Measurements from ENCODE around the gene SEPTIN2.
"Not testable (repeated sequence)": the region's sequence is repeated elsewhere in the genome, so short reads cannot be mapped to it uniquely, and the experiment has no call there.

The SEPTIN2 gene

DNA sequence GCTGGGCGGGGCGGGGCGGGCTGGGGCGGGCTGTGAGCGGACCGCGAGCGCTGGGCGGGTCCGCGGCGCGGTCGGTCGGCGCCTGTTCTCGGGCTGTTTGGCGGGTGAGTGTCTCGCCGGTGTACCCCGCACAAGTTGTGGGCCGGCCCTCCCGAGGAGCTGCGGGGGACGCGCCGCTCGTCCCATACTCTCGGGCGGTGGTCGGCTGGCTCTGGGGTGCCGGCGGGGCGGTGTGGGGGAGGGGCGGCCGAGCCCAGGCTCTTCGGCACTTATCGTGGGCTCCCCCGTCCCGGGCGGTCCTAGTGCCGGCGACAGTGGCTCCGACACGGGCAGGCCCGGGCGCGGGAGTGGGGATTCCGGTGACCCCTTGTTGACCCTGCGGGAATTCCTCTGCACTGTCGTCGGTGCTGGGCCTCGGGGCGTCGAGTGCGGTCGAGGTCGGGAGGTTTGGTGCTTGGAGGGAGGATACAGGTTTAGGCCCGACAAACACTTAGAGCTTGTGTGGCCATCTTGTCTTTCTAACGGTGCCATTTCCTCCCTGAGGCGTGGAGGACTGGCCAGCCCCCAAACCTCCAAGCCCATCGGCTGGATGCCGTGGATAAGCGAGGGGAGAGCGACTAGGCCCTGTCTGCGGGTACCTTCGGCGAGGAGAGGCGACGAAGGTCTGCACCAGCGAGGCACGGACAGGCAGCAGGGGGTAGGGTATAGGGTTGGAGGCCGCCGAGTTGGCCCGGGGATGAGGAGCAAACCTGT, at the start of gene SEPTIN2:
SEPTIN2 (plus strand) TSS at position 47 of the 753 bp plus-strand sequence. CDS start 8,308 bp downstream, outside the sequence.
- DNase-seq (ENCODE audit: low read depth, low spot score): peak; percentile 42

DNA sequence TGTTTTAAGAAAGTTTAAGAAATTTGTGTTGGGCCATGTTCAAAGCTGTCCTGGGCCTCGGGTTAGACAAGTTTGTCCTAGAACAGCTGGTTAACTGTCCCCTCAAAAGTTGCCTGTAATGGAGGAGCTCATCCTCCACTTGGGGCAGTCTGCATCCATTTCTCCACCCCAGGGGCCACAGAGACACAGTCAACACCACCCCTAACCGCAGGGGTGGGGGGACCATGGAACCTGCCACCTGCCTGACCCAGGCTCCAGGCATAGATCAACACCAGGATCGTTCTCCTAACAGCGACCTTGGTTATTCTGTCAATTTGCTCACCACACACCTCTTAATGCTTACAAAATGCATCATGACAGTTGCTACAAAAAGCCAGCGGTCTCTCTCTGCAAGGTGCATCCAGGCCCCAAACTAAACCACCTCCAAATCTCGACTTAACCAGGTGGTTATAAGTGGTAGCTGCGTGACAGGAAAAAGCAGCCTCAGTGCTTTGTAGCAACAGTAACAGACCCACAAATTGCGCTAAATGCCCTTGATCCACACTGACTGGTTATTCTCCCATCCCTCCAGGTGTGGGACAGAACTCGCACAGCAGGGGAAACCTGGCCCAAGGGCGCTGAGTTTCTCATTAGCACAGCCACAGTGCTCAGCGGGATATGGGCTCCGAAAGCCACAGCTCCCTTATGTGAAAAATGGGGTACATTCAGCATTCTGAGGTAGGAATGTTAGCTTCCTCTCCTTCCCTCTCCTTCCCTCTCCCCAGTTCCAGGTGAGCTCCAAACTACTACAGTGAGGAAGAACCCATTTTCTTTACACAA, 48.3 kb upstream of the SEPTIN2 start:
- no peak for DNase-seq (ENCODE audit: low read depth, low spot score)

DNA sequence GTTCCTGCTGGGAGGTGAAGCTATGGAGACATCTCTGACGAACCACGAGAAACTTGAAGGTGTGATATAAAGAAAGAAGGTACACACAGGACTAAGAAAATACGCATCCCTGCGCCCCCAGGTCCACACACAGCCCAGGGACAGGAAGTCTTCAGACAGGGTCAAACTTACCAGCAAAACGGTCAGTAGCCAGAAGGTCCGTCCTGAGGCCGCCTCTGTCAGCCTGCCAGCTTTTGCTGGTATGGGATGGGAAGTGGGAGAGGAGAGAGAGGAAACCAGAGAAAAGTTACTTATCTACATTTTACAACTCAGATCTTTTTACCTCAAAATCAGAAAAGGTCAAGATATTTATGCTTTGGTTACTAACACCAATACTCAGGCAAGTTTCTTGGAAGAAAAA, 47.4 kb upstream of the SEPTIN2 start:
- no peak for DNase-seq (ENCODE audit: low read depth, low spot score)

DNA sequence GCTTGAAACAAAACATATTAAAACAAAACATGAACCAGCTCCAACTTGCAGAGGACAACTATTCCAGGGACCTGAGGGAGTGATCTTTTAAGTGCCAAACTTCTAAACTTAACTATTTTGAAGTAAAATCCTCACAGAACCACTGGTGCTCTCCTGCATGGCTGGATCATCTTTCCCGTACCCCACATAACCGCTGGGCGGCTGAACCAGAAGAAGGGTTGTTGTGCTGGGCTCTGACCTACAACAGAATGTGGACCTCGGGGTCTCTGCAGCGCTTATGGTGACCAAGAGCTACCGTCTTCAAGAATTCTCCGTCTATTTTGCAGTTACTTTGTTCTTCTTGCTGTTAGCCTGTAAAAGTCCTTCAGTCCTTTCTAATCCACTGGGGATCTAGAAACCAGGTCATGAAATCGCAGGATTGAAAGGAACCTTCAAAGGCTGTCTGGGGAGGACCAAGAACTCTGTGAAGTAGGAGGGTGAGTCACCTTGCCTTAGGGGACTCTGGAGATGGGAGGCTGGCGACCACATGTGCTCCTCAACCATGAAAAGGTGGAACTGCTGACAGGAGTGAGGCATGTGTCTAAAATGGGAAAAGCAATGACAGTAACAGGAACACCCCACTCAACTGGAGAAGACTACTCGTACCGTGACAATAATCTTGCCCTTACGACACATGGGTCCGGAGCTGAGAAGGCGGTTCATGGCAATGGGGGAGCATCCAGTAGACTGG, 46.8 kb upstream of the SEPTIN2 start:
- DNase-seq (ENCODE audit: low read depth, low spot score): no peak

DNA sequence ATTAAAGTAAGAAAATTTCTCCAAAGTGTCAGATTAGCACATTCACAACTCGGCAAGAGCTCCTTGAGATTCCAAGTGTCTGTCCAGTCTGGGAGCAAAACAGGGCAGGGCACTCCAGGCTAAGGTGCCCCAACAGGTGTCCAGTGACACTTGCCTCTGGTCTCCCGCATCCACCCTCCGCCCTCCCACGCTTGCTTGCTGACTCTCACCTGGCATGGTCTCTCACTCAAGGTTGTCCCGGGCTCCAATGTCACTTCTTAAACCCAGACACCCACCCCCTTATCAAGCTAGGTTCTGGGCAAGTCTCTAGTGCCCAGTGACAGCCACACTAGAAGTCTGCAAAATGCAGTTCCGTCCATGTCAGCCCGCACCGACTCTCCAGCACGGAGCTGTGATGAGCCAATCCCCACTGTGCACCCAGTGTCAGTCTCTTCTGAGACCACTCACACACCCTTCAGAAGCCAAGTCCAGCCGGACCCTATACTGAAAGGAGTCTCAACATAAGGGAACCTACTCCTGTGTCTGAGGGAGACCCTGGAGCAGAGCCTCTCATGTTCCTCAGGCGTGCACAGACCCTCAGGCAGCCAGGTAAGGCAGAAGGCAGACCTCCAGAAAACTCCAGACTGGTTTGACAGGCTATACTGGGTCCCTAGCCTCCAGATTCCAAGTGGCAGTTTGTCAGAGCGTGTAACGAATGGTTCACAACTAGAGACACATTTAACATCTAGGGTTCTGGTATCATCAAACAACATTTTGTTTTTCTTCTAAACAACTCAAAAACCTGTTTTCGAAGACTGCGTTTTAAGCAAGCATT, 45.8 kb upstream of the SEPTIN2 start:
- DNase-seq (ENCODE audit: low read depth, low spot score): no peak

DNA sequence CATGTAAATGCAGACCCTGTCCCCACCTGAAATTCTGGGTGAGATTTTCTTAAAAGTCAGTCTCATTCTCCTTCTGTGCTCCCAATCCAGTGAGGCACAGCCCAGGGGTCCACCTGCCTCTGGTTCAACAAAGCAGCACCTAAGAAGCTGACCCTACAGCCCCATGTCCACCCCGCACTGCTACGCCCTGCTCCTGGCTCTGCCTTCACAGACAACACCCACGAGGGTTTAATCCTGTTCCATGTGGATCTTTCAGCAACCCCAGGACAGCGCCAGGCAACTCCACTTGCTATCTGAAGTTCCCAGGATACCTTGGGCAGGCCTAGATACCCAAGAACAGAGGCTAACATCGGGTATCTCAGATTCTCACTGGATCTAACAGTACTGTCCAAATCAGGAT, 45.2 kb upstream of the SEPTIN2 start:
- no peak for DNase-seq (ENCODE audit: low read depth, low spot score)

DNA sequence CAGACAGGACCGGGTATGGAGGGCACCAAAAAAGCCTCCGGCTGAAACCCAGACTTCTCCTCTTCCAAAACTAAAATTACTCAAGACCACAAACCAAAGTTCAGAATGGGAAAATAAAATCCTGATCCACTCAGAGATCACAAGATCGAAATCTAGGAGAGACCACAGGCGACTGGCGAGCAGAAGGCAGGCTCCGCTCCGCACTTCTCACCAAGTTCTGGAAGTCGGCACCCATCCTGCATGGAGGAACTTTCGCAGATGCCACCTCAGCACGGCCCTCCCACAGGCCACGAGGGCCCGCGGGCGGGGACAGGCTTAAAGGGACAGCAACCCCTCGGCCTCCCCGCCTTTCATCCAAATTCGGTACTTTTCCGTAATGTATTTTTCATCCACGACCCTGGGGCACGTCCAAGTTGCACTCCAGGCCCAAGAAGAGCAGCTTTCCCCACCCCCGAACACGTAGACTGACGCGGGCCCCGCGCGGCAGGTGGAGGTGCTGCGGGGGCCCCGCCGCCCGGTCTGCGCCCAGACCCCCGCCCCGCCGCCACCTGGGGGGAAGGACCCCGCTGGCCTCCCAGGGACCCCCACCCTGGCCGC, 43.9 kb upstream of the SEPTIN2 start:
- no peak for DNase-seq (ENCODE audit: low read depth, low spot score)

DNA sequence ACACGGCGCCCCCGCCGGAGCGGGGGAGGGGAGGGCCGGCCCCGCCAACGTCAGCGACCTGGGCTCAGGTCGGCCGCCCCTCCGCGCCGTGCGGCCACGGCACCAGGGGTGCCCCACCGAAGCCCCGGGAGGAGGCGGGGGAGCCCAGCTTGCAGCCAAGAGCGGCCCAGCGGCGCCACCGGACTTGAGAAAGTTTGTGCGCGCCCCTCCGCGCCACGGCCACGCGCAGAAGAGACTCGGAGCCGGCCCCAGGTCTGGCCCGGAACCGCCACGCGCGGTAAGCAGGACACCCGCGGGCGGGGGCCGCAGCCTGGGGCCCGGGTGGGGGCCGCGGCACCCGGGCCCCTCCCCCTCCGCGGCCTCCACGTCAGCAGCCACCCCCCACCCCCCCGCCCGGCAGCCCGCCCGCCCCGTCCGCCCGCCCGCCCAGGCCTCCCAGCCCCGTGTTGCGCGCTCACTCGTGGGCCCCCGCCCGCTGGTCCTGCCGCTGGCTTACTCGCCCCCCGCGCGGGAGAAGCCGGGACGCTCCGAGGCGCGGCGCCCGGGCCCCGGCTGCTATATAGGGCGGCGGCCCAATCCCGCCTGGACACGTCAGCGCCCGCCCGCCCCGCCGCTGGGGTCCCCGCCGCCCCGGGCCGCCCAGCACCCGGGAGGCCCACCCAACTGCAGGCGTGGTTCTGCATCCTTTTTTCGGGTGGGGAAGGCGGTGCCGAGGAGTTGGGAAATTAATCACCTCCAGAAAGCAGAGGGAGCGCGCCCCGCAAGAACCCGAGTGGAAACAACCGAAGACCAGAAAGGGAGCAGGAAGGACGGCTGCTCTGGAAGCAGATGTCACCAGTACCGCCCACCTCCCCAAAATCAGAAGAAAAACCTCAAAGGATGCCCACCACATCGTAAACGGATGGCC, 43.2 kb upstream of the SEPTIN2 start:
- peak; percentile 17 for DNase-seq (ENCODE audit: low read depth, low spot score)

DNA sequence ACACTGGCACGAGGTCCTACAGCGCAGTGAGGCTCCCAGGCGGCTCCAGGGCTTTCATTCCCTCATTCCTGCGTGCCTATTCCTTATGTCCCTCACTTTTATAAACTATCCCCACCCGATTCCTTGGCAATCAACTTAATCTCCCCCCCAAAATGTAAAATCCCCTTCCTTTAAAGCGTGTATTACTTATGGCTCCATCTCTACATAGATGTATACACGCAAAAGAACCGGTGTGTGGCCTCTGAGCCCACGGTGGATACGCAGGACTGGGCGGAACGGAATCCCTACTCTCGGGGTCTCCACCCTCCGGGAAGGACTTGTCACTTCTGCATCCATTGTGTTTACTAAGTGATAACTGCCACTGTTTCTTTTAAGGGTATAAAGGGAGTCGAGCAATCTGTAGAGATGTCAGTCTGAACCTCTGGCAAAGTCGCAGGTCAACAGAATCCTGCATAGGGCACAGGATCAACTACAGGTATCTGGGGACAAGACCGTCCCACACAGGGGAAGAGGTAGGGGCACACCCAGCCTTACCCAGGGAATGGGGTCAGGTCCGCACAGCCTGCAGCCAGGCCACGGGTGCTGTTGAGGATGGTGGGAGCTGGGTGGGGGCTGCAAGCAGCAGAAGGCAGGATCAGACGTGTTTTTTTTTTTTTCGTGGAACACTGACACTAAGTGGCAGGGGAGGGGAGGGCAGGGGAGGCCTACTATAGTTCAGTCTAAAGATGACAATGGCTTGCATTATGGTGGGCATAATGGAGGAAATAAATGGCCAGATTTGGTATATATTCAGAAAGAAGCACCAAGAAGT, 42.3 kb upstream of the SEPTIN2 start:
- DNase-seq (ENCODE audit: low read depth, low spot score): no peak

DNA sequence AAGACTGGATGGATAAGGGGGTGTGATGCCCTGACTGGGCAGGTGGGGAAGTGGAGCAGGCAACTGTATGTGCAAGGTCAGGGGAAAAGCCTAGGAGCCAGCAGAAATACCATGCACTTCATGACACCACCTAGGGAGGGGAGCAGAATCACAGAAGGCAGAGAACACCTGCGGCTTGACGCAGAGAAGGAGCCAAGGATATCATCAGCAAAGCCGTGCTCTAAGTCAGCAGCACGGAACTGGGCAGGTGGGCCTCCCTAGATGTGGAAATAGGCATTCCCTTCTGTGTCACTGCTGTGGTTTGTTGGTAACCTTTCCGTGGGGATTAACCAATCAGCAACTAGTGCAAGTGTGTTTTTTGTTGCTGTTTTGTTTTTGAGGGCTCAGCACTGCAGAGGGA, 41.6 kb upstream of the SEPTIN2 start:
- no peak for DNase-seq (ENCODE audit: low read depth, low spot score)

DNA sequence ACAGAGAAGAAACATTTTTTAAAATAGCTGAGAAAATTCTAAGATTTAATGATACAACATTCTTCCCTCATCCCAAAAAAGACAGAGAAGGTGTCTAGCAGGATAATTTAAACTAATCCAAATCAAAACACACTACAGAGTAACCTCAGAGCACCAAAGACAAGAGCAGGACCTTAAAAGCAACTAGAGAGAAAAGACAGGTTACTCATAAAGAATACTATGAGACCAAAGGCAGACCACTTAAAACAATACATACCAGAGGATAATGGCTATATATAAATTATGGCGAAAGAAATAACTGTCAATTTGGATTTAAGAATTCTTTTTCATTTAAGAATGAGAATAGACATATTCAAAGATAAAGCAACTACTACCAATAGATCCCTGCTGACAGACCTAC, 40.2 kb upstream of the SEPTIN2 start:
- no peak for DNase-seq (ENCODE audit: low read depth, low spot score)

DNA sequence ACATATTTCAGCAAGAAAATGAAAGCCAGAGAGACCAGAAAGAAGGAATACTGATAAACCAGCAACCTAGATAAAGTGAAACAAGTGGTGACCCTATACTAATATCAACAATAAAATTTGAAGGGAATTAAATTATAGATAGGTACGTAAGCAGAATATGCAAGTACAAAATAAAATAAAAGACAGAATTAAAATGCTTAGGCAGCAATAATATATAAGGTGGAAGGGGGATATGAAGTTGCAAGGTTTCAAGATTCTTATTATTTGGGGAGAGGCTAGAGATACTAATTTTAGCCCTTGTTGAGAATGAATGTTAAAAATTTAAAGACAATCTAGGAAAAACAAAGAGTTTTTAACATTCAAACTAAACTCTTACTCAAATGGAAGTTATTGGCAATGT, 39.8 kb upstream of the SEPTIN2 start:
- DNase-seq (ENCODE audit: low read depth, low spot score): no peak

DNA sequence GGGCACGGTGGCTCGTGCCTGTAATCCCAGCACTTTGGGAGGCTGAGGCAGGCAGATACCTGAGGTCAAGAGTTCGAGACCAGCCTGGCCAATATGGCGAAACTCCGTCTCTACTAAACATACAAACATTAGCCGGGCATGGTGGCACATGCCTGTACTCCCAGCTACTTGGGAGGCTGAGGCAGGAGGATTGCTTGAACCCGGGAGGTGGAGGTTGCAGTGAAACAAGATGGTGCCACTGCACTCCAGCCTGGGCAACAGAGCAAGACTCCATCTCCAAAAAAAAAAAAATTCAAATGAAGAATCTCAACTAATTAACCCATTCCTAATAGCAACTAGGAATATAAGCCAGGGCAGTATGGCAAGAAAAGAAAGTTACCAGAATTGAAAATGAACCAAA, 37.4 kb upstream of the SEPTIN2 start:
- not testable (repeated sequence) for DNase-seq (ENCODE audit: low read depth, low spot score)

DNA sequence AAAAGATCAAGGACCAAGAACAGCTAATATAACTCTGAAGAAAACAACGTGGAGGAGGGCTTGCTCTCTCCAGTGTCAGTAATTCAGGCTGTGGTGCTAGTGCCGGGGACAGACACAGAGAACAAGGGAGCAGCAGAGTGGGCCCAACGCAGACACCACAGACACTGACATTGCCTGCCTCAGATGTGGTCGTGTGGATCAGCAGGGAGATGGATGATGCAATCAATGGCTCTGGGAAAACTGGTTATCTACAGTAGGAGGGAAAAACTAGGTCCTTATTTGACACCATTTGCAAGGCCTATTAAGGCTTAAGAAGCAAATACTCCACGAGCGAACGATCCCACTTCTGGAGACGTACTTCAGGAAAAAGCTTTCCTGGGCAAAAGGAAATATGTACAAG, 36.3 kb upstream of the SEPTIN2 start:
- DNase-seq (ENCODE audit: low read depth, low spot score): no peak

DNA sequence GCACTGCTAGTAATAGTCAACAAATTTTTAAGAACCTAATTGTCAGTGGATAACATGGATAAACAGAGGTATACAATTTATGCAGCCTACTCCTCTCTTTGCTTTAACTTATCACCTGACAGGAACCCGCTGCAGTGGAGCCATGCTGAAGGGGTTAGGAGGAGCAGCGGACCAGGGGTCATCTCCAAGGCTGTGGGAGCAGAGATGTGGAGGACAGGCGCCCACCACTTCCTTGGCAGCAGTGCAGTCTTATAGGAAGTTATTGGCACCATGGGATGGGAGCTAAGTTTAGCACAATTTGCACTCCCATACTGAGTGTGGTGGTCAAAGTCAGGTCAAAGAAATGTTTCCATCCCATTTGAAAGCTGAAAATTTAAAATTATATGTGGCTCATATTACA, 35.9 kb upstream of the SEPTIN2 start:
- no peak for DNase-seq (ENCODE audit: low read depth, low spot score)

DNA sequence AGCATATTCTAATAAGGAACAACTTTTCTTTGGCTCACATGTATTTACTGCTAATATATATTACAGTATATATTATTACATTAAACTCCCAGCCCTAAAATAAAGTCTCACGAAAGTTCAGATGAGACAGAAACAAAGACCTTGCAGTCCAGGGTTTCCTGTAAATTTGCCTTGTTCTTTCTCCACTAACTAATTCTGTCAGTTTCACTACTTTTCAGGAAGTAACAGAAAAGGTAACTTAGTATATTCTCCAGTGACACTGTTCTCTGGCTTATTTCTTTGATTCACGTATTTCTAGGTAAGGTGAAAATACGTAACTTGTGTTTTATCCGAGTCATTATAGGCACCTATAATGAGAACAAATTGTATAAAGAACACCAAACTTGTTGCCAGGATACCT, 35.4 kb upstream of the SEPTIN2 start:
- no peak for DNase-seq (ENCODE audit: low read depth, low spot score)

DNA sequence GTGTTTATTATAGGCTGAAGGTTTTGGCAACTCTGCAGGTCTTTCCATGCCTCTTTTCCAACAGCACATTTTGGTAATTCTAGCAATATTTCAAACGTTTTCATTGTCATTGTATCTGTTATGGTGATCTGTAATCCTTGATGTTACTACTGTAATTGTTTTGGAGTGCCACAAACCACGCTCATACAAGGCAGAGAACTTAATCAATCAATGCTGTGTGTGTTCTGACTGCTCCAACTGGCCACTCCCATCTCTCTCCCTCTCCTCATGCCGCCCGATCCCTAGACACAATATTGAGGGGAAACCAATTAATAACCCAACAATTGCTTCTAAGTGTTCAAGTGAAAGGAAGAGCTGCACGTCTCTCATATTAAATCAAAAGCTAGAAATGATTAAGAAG, 33.2 kb upstream of the SEPTIN2 start:
- no peak for DNase-seq (ENCODE audit: low read depth, low spot score)

DNA sequence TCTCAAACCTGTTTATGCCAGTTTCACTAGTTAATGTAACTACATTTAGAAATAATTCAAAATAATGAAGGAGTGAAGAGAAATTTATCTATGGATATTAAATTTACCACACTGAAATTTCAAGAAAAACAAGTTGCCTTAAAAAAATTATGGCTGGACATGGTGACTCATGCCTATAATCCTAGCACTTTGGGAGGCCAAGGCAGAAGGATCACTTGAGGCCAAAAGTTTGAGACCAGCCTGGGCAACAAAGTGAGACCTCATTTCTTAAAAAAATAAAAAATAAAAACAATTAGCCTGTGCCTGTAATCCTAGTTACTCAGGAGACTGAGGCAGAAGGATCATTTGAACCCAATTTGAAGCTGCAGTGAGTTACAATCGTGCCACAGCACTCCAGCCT, 30.1 kb upstream of the SEPTIN2 start:
- DNase-seq (ENCODE audit: low read depth, low spot score): no peak

Data from activated naive CD8-positive, alpha-beta T cell treated with anti-CD3 and anti-CD28 coated beads, Interleukin-2, amount 50 U/mL, for 16 hours (primary cell).